Tibial nerve (tissue), 4 donors: ENCODE data around the gene TMEM235. TPM values are rescaled to one million over a fixed set of nuclear protein-coding genes. Genes with fewer than 3 reads are reported as not detected.

Experiments
- DNase-seq, 2 donors: peaks; one replicate each; pipeline ENCODE4 v3.0.0-alpha.2; 2019; ENCODE audit warnings: low spot score in 2 of 2
- H3K27ac ChIP-seq, 4 donors: fragments of 200-600 bp; sonication (generic) in 3 of 4; one replicate each; pipeline ENCODE4 v1.5.1; 2017 to 2019; ENCODE audit warnings: mild to moderate bottlenecking in 1 of 4
- H3K27me3 ChIP-seq, 2 donors: fragments of 200-600 bp; sonication (generic) in 1 of 2; one replicate each; pipeline versions ENCODE4 v1.5.1 to v1.6.0; 2017 to 2019
- H3K36me3 ChIP-seq, 3 donors: fragments of 200-600 bp; sonication (generic); one replicate each; pipeline ENCODE4 v1.5.1; 2018 to 2019
- H3K4me1 ChIP-seq, 4 donors: fragments of 200-600 bp; sonication (generic) in 3 of 4; one replicate each; pipeline ENCODE4 v1.5.1; 2017 to 2019
- H3K4me3 ChIP-seq, 4 donors: fragments of 200-600 bp; sonication (generic) in 3 of 4; one replicate each; pipeline ENCODE4 v1.5.1; 2017 to 2019; ENCODE audit warnings: mild to moderate bottlenecking in 1 of 4, moderate library complexity in 1 of 4
- H3K9me3 ChIP-seq, 4 donors: fragments of 200-600 bp; sonication (generic) in 3 of 4; one replicate each; pipeline ENCODE4 v1.5.1; 2017 to 2019
- EP300 ChIP-seq, 2 donors: sonication (generic); formaldehyde crosslinking; IDR thresholded peaks; one replicate each; pipeline ENCODE4 v1.6.1; 2017; ENCODE audit warnings: antibody characterized with exemption in 2 of 2, mild to moderate bottlenecking in 1 of 2
- POLR2A ChIP-seq, 2 donors: fragments of 450-650 bp; IDR thresholded peaks; one replicate each; pipeline ENCODE4 v1.6.1; 2017; ENCODE audit warnings: antibody characterized with exemption in 2 of 2, mild to moderate bottlenecking in 2 of 2, moderate library complexity in 2 of 2
- WGBS, 2 donors: methylation state at CpG; one replicate each; pipeline ENCODE4 v1.1.5; 2018; 5-methylcytosine and 5-hydroxymethylcytosine counted together
- total RNA-seq, 4 donors: library from RNA; depleted of rRNA; stranded (reverse); fragments of >200 nt; gene quantifications; one replicate each; pipeline ENCODE4 v1.1.0, GENCODE V29; 2016
- TF ChIP-seq, protein P1 (sequence below), 5 experiments: fragments of 200-600 bp in 3 of 5; fragments of 450-650 bp in 2 of 5; sonication (generic) in 3 of 5; IDR thresholded peaks; one replicate each; pipeline ENCODE4 v1.5.1; 2016 to 2019; ENCODE audit warnings: antibody characterized with exemption in 5 of 5, mild to moderate bottlenecking in 3 of 5, moderate library complexity in 2 of 5

The TMEM235 gene
- total RNA-seq, 4 donors from 2014 or later: not detected

DNA sequence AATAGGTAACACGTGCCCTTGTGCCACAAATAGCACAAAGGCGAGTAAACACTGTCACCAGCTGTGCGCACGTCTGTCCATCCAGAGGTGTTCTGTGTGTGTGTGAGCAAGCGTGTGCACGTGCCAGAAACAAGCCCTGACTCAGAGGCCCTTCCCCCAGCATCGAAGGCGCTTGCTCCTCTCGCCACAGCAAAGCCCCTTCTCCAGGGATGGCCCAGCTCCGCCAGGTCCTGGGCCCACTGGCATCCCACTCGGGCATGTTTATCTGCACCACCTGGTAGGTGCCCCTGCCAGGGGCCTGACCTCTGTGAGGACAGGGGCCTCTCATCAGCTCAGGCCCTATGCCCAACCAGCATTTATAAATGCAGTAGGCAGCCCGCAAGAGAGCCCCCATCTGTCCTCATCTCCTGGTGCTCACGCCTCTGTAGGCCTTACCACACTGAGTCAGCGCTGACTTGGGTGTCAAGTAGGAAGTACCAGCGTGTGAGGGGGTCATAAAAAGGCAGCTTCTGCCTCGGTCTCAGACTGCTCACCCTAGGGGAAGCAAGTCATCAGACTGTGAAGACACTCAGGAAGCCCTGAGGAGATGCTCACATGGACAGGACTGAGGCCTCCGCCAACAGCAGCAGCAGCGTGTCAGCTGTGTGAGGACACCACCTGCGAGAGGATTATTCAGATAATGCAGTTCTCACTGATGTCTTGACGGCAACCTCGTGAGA lies 10.8 kb downstream of the TMEM235 start:
- peaks cover 0 to 5% (median 0%) of the 10 kb centered on the region in 4 donors for H3K9me3 ChIP-seq
- WGBS, 2 donors: 75 to 80% methylated on average over 21 of the region's 21 CpGs
- no peak overlapping the region for H3K4me3 ChIP-seq
- H3K4me1 ChIP-seq: no peaks in the 10 kb centered on the region
- no peak for DNase-seq
- H3K27me3 ChIP-seq: no peaks in the 10 kb centered on the region
- H3K27ac ChIP-seq: no peak overlapping the region
- H3K36me3 ChIP-seq: no peaks in the 10 kb centered on the region
- no peak for TF ChIP-seq EP300 (IDR thresholded peaks at IDR 0.05)
- TF ChIP-seq POLR2A (IDR thresholded peaks at IDR 0.05): no peak
- TF ChIP-seq, protein P1, sequence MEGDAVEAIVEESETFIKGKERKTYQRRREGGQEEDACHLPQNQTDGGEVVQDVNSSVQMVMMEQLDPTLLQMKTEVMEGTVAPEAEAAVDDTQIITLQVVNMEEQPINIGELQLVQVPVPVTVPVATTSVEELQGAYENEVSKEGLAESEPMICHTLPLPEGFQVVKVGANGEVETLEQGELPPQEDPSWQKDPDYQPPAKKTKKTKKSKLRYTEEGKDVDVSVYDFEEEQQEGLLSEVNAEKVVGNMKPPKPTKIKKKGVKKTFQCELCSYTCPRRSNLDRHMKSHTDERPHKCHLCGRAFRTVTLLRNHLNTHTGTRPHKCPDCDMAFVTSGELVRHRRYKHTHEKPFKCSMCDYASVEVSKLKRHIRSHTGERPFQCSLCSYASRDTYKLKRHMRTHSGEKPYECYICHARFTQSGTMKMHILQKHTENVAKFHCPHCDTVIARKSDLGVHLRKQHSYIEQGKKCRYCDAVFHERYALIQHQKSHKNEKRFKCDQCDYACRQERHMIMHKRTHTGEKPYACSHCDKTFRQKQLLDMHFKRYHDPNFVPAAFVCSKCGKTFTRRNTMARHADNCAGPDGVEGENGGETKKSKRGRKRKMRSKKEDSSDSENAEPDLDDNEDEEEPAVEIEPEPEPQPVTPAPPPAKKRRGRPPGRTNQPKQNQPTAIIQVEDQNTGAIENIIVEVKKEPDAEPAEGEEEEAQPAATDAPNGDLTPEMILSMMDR (IDR thresholded peaks at IDR 0.05): no peak

DNA sequence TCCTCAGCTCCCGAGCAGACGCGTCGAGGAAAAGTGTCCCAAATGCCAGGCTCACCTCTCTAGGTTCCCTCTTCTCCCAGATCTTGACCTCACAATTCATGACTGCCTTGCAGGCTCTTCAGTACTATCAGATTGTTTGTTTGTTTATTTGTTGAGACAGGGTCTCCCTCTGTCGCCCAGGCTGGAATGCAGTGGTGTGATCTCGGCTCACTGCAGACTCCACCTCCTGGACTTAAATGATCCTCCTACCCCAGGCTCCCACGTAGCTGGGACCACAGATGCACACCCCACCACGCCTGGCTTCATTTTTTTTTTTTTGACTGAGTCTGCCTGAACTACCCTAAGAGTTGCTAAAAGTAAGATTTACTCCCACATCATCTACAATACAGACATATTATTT lies 15.9 kb downstream of the TMEM235 start:
- H3K4me1 ChIP-seq: peaks cover 0 to 19% (median 10%) of the 10 kb centered on the region in 4 donors
- TF ChIP-seq, protein P1 (IDR thresholded peaks at IDR 0.05): no peak
- TF ChIP-seq POLR2A (IDR thresholded peaks at IDR 0.05) (no peak), EP300 (IDR thresholded peaks at IDR 0.05) (no peak)
- no peaks in the 10 kb centered on the region for H3K27me3 ChIP-seq
- DNase-seq: no peak
- no peak overlapping the region for H3K4me3 ChIP-seq
- no peak overlapping the region for H3K27ac ChIP-seq
- WGBS, 2 donors: 71 to 75% methylated on average over 8 of the region's 8 CpGs
- peaks cover 0 to 5% (median 0%) of the 10 kb centered on the region in 4 donors for H3K9me3 ChIP-seq
- H3K36me3 ChIP-seq: no peaks in the 10 kb centered on the region

DNA sequence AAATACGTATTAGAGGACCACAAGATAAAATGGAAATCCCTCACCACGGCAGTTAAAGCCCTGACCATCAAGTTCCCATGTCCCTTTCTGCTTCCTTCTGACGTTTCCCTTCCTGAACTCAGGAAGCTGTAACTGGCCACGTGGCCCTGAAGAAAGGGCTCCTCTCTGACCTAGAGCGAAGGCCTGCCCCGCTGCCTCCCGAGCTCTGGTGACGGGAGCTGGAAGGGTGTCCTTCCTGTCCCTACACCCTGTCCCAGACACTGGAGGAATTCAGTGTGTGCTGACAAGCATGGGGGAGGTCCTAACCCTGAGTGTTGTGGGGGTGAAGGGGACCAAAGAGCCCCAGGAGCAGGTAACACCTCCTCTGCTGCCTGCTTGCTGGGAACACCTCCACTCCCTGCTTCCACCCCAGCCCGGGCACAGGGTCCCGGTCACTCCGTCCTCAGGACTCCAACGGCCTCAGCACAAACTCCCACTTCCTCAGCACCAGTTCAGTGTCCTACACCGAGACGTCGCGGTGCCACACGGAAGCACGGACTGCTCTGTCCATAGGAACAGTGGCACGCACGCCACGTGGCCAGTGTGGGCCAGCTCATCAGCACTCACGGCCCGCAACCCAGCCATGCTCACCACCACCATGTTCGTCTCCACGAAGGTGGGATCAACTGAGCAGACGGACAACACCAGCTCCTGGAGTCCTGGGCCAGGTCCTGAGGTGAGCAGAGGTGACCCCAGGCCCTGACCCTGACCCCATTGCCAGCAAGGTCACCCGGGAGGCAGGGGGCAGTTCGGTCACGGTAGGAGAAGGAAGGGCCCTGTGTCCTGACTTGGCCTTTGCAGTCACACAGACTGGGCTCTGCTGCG lies 16.9 kb downstream of the TMEM235 start:
- H3K36me3 ChIP-seq: no peaks in the 10 kb centered on the region
- H3K4me1 ChIP-seq: peaks cover 0 to 19% (median 12%) of the 10 kb centered on the region in 4 donors
- H3K9me3 ChIP-seq: peaks cover 0 to 5% (median 0%) of the 10 kb centered on the region in 4 donors
- H3K27ac ChIP-seq: no peak overlapping the region
- 67 to 70% methylated on average over 29 of the region's 30 CpGs for WGBS, 2 donors
- no peak for TF ChIP-seq EP300 (IDR thresholded peaks at IDR 0.05)
- TF ChIP-seq POLR2A (IDR thresholded peaks at IDR 0.05): no peak
- TF ChIP-seq, protein P1 (IDR thresholded peaks at IDR 0.05): no peak
- H3K27me3 ChIP-seq: no peaks in the 10 kb centered on the region
- no peak for DNase-seq
- H3K4me3 ChIP-seq: no peak overlapping the region

- no peak overlapping the region for H3K4me3 ChIP-seq
- H3K4me1 ChIP-seq: peaks cover 0 to 23% (median 18%) of the 10 kb centered on the region in 4 donors
- peaks cover 0 to 5% (median 0%) of the 10 kb centered on the region in 4 donors for H3K9me3 ChIP-seq
- 74 to 82% methylated on average over 4 to 6 of the region's 16 CpGs for WGBS, 2 donors
- H3K27ac ChIP-seq: no peak overlapping the region
- H3K27me3 ChIP-seq: no peaks in the 10 kb centered on the region
- no peak for DNase-seq
- H3K36me3 ChIP-seq: no peaks in the 10 kb centered on the region
- TF ChIP-seq, protein P1 (IDR thresholded peaks at IDR 0.05): no peak
- TF ChIP-seq POLR2A (IDR thresholded peaks at IDR 0.05) (no peak), EP300 (IDR thresholded peaks at IDR 0.05) (no peak)
These were observed 17.8 kb downstream of the TMEM235 start for GRCh38 chr17:78249074-78249817.
